ENCODE measurements around the gene RAMP2. TPM values are rescaled to one million over a fixed set of nuclear protein-coding genes. Genes with fewer than 3 reads are reported as not detected.

The RAMP2 gene
- total RNA-seq, 4 donors from 2014 or later = 66.9 to 160 (median 128) TPM

DNA sequence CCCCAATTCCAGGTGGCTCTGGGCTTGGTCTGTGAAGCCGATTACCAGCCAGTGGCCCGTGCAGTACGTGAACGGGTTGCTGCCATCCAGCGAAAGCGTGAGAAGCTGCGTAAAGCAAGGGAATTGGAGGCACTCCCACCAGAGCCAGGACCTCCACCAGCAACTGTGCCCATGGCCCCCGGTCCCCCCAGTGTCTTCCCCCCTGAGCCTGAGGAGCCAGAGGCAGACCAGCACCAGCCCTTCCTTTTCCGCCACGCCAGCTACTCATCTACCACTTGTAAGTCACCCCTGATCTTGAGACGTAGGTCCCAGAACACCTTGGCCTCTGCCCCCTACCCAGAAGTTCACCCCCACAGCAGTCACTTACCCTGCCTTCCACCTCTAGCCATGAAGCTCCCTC is 26.2 kb downstream of the RAMP2 start:
- TF ChIP-seq CTCF (IDR thresholded peaks at IDR 0.05; ENCODE audit: low read depth) = no peak

DNA sequence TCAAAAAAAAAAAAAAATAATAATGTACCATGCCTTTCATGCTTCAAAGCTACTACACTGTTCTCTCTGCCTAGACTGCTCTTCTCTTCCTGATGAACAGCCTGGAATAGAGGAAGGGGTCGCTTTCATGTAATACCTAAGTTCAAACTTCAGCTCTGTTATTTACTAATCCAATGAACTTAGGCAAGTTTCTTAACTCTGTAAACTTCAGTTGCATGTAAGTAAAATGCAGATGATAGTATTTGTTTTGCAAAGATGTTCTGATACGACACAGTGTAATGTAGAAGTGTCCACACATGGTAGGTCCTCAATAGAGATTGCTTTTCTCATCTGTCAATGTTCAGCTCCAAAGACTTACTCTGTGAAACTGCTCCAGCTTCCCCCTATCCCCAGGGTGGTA is 30.9 kb downstream of the RAMP2 start:
- TF ChIP-seq CTCF (IDR thresholded peaks at IDR 0.05; ENCODE audit: low read depth) = no peak

GRCh38 chr17:42792545-42792944 is 31.5 kb downstream of the RAMP2 start:
- TF ChIP-seq CTCF (IDR thresholded peaks at IDR 0.05; ENCODE audit: low read depth) = no peak

GRCh38 chr17:42795061-42795460 is 34.0 kb downstream of the RAMP2 start:
- TF ChIP-seq CTCF (IDR thresholded peaks at IDR 0.05; ENCODE audit: low read depth) = no peak

GRCh38 chr17:42795465-42795864 is 34.4 kb downstream of the RAMP2 start:
- TF ChIP-seq CTCF (IDR thresholded peaks at IDR 0.05; ENCODE audit: low read depth) = no peak

GRCh38 chr17:42796066-42796758 is 35.2 kb downstream of the RAMP2 start:
- TF ChIP-seq CTCF (IDR thresholded peaks at IDR 0.05; ENCODE audit: low read depth) = no peak

- no peak for TF ChIP-seq CTCF (IDR thresholded peaks at IDR 0.05; ENCODE audit: low read depth)
Measured at GRCh38 chr17:42797067-42798007, 36.3 kb downstream of the RAMP2 start.
